Measurements from ENCODE around the gene PIK3CD.

PIK3CD gene

GRCh38 chr1:9724706-9725476, 73.4 kb downstream of the PIK3CD start:
- Histone ChIP-seq H3K9me3 (ENCODE audit: low read length) (no peaks in the 10 kb centered on the region), H3K9ac (ENCODE audit: low read length) (no peak overlapping the region), H3K36me3 (ENCODE audit: insufficient read depth, low read length) (peaks cover 37% of the 10 kb centered on the region), H3K27ac (ENCODE audit: low read depth, low read length) (no peak overlapping the region), H3K4me3 (ENCODE audit: low read depth in 1 of 2, low read length in 2 of 2) (no peak overlapping the region), H3K4me1 (ENCODE audit: insufficient read depth, low read length) (no peaks in the 10 kb centered on the region), H3K27me3 (ENCODE audit: control insufficient read depth in 1 of 2, insufficient read depth in 2 of 2, low read length in 2 of 2) (no peaks in the 10 kb centered on the region)

- H3K9ac ChIP-seq (ENCODE audit: low read length), result no peak overlapping the region
Measured at GRCh38 chr1:9726406-9726805, 74.9 kb downstream of the PIK3CD start.

GRCh38 chr1:9726905-9727595, 75.5 kb downstream of the PIK3CD start:
- H3K27me3 ChIP-seq (ENCODE audit: control insufficient read depth in 1 of 2, insufficient read depth in 2 of 2, low read length in 2 of 2), result no peaks in the 10 kb centered on the region
- no peaks in the 10 kb centered on the region for H3K9me3 ChIP-seq (ENCODE audit: low read length)
- H3K4me1 ChIP-seq (ENCODE audit: insufficient read depth, low read length), result no peaks in the 10 kb centered on the region
- no peak overlapping the region for H3K9ac ChIP-seq (ENCODE audit: low read length)
- H3K36me3 ChIP-seq (ENCODE audit: insufficient read depth, low read length), result peaks cover 54% of the 10 kb centered on the region
- no peak overlapping the region for H3K27ac ChIP-seq (ENCODE audit: low read depth, low read length)
- H3K4me3 ChIP-seq (ENCODE audit: low read depth in 1 of 2, low read length in 2 of 2), result no peak overlapping the region

More at GRCh38 chr1:9726406-9726805, 74.9 kb downstream of the PIK3CD start:
- Histone ChIP-seq H3K9me3 (ENCODE audit: low read length) (no peaks in the 10 kb centered on the region), H3K27ac (ENCODE audit: low read depth, low read length) (no peak overlapping the region), H3K4me1 (ENCODE audit: insufficient read depth, low read length) (no peaks in the 10 kb centered on the region), H3K27me3 (ENCODE audit: control insufficient read depth in 1 of 2, insufficient read depth in 2 of 2, low read length in 2 of 2) (no peaks in the 10 kb centered on the region), H3K36me3 (ENCODE audit: insufficient read depth, low read length) (peaks cover 47% of the 10 kb centered on the region), H3K4me3 (ENCODE audit: low read depth in 1 of 2, low read length in 2 of 2) (no peak overlapping the region)

GRCh38 chr1:9728451-9729295, 77.1 kb downstream of the PIK3CD start:
- Histone ChIP-seq H3K4me3 (ENCODE audit: low read depth in 1 of 2, low read length in 2 of 2) (no peak overlapping the region), H3K9ac (ENCODE audit: low read length) (no peak overlapping the region), H3K36me3 (ENCODE audit: insufficient read depth, low read length) (peaks cover 61% of the 10 kb centered on the region), H3K27me3 (ENCODE audit: control insufficient read depth in 1 of 2, insufficient read depth in 2 of 2, low read length in 2 of 2) (no peaks in the 10 kb centered on the region), H3K27ac (ENCODE audit: low read depth, low read length) (no peak overlapping the region), H3K9me3 (ENCODE audit: low read length) (no peaks in the 10 kb centered on the region), H3K4me1 (ENCODE audit: insufficient read depth, low read length) (no peaks in the 10 kb centered on the region)

GRCh38 chr1:9729523-9729922, 78.0 kb downstream of the PIK3CD start:
- Histone ChIP-seq H3K9ac (ENCODE audit: low read length) (no peak overlapping the region), H3K36me3 (ENCODE audit: insufficient read depth, low read length) (peaks cover 61% of the 10 kb centered on the region), H3K4me1 (ENCODE audit: insufficient read depth, low read length) (no peaks in the 10 kb centered on the region), H3K9me3 (ENCODE audit: low read length) (no peaks in the 10 kb centered on the region), H3K4me3 (ENCODE audit: low read depth in 1 of 2, low read length in 2 of 2) (no peak overlapping the region), H3K27me3 (ENCODE audit: control insufficient read depth in 1 of 2, insufficient read depth in 2 of 2, low read length in 2 of 2) (no peaks in the 10 kb centered on the region), H3K27ac (ENCODE audit: low read depth, low read length) (no peak overlapping the region)

- Histone ChIP-seq H3K27me3 (ENCODE audit: control insufficient read depth in 1 of 2, insufficient read depth in 2 of 2, low read length in 2 of 2) (no peaks in the 10 kb centered on the region), H3K9me3 (ENCODE audit: low read length) (no peaks in the 10 kb centered on the region), H3K4me3 (ENCODE audit: low read depth in 1 of 2, low read length in 2 of 2) (no peak overlapping the region), H3K36me3 (ENCODE audit: insufficient read depth, low read length) (peaks cover 69% of the 10 kb centered on the region), H3K9ac (ENCODE audit: low read length) (no peak overlapping the region), H3K4me1 (ENCODE audit: insufficient read depth, low read length) (no peaks in the 10 kb centered on the region), H3K27ac (ENCODE audit: low read depth, low read length) (no peak overlapping the region)
Measured at GRCh38 chr1:9730096-9730901, 78.8 kb downstream of the PIK3CD start.

GRCh38 chr1:9731051-9731537, 79.6 kb downstream of the PIK3CD start:
- H3K9me3 ChIP-seq (ENCODE audit: low read length), result no peaks in the 10 kb centered on the region
- H3K27ac ChIP-seq (ENCODE audit: low read depth, low read length), result no peak overlapping the region
- no peak overlapping the region for H3K9ac ChIP-seq (ENCODE audit: low read length)
- peaks cover 77% of the 10 kb centered on the region for H3K36me3 ChIP-seq (ENCODE audit: insufficient read depth, low read length)
- H3K4me1 ChIP-seq (ENCODE audit: insufficient read depth, low read length), result no peaks in the 10 kb centered on the region
- H3K4me3 ChIP-seq (ENCODE audit: low read depth in 1 of 2, low read length in 2 of 2), result no peak overlapping the region
- no peaks in the 10 kb centered on the region for H3K27me3 ChIP-seq (ENCODE audit: control insufficient read depth in 1 of 2, insufficient read depth in 2 of 2, low read length in 2 of 2)

GRCh38 chr1:9731561-9731960, 80.0 kb downstream of the PIK3CD start:
- Histone ChIP-seq H3K27ac (ENCODE audit: low read depth, low read length) (no peak overlapping the region), H3K9ac (ENCODE audit: low read length) (no peak overlapping the region), H3K9me3 (ENCODE audit: low read length) (no peaks in the 10 kb centered on the region), H3K27me3 (ENCODE audit: control insufficient read depth in 1 of 2, insufficient read depth in 2 of 2, low read length in 2 of 2) (no peaks in the 10 kb centered on the region), H3K36me3 (ENCODE audit: insufficient read depth, low read length) (peaks cover 82% of the 10 kb centered on the region), H3K4me1 (ENCODE audit: insufficient read depth, low read length) (no peaks in the 10 kb centered on the region), H3K4me3 (ENCODE audit: low read depth in 1 of 2, low read length in 2 of 2) (no peak overlapping the region)

GRCh38 chr1:9732123-9732971, 80.8 kb downstream of the PIK3CD start:
- Histone ChIP-seq H3K36me3 (ENCODE audit: insufficient read depth, low read length) (peaks cover 84% of the 10 kb centered on the region), H3K9me3 (ENCODE audit: low read length) (no peaks in the 10 kb centered on the region), H3K4me1 (ENCODE audit: insufficient read depth, low read length) (no peaks in the 10 kb centered on the region), H3K27ac (ENCODE audit: low read depth, low read length) (no peak overlapping the region), H3K9ac (ENCODE audit: low read length) (no peak overlapping the region), H3K4me3 (ENCODE audit: low read depth in 1 of 2, low read length in 2 of 2) (no peak overlapping the region), H3K27me3 (ENCODE audit: control insufficient read depth in 1 of 2, insufficient read depth in 2 of 2, low read length in 2 of 2) (no peaks in the 10 kb centered on the region)

GRCh38 chr1:9733160-9733789, 81.7 kb downstream of the PIK3CD start:
- H3K9me3 ChIP-seq (ENCODE audit: low read length), result no peaks in the 10 kb centered on the region
- no peaks in the 10 kb centered on the region for H3K4me1 ChIP-seq (ENCODE audit: insufficient read depth, low read length)

More at GRCh38 chr1:9733160-9733789, 81.7 kb downstream of the PIK3CD start:
- Histone ChIP-seq H3K27me3 (ENCODE audit: control insufficient read depth in 1 of 2, insufficient read depth in 2 of 2, low read length in 2 of 2) (no peaks in the 10 kb centered on the region), H3K27ac (ENCODE audit: low read depth, low read length) (no peak overlapping the region), H3K9ac (ENCODE audit: low read length) (no peak overlapping the region), H3K36me3 (ENCODE audit: insufficient read depth, low read length) (peaks cover 88% of the 10 kb centered on the region), H3K4me3 (ENCODE audit: low read depth in 1 of 2, low read length in 2 of 2) (no peak overlapping the region)

All from muscle layer of colon (tissue), 2 donors.